Globus pallidus (tissue), 1 donor: ENCODE results near the gene KAZN.

ENCODE experiments used
- DNase-seq: peaks from one replicate; pipeline ENCODE4 v3.0.0-alpha.2; 2015; ENCODE audit warnings: low spot score

Gene KAZN

DNA sequence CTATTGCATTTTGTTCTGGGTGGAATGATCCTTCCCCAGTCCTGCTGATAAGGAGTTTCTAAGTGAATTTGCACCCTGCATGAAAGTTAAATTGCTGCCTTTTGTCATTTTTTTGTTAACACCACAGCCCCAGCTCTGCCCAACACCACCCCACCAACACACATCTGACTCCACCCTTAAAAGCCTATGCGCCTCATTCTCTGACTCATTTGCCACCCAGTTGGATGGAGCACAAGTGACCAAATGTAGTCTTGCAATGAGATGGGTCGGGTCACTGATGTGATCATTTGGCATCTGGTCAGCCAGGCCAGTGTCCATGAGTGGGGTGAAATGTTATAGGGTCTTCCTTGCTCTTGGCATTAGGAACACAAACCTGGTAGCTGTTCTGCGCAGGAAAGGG, 256.8 kb downstream of the KAZN start:
- DNase-seq = no peak

DNA sequence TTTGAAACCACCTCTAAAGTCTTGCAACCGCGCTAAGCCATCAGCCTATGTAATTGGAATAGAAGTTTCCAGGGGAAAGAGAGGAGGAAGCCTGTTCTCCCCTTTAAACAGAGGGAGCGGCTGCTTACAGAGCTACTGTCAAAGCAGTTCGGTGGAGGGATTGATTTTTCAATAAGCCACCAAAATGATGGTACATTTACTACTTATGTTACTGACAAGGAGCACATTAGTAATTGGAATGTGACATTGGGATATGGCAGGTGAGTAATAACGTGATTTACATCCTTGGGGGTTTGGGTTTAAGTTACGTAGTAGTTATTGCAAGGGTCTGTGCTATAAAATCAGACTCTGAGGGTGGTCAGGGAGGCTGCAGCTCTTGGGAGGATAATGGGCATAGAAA, 257.3 kb downstream of the KAZN start:
- no peak for DNase-seq

DNA sequence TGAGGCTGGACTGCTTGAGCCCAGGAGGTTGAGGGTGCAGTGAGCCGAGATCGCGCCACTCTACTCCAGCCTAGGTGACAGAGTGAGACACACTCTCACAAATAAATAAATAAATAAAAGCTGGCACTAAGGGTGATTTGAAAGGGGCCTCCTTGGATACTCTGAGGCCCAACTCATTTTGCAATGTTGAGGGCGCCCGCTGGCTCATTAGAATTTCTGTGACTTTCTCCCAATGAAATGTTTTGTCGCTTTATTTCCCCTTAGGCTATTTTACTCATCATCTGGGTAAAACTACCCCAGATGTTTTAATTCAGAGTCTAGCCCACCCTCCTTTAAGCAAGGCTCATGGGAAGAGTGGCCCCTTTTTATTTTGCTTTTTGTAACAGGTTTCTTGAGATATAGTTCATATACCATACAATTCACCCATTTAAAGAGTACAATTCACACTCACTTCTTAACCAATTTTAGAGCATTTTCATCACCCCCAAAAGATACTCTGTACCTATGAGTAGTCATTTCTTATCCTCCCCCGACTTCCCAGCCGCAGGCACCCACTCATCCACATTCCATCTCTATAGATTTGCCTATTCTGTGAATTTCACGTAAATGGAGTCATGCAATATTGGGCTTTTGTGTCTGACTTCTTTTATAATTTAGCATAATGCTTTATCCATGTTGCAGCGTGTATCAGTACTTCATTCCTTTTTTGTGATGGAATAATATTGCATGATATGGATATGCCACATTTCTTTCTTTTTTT, 259.1 kb downstream of the KAZN start:
- DNase-seq = no peak

DNA sequence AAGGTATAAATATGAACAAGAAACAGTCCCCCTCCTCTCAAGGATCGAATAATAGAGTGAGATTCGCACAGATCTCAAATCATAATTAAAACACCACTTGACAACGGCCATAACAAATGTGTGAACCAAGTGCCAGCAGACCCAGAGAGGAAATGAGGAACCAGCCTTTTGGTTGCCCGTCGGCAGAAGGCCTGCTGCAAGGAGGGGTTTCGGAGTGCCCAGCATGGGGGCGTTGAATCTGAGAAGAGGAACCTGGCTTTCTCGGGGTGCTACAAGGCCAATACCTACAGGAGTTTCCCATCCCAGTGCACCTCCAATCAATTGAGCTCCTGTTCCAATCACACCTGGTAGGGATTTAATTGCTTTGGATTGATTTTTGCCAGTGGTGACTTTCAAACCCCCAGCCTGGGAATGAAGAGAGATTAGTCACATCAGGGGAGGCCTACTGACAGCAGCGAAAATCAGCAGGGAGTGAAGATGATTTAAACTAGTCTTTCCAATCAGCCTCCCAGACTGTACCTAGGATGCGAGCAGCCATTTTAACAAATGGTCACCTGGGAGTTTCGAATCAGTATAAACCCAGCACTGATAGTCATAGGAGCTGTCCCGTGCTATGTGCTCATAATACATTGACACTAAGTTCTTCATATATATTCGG, 263.8 kb downstream of the KAZN start:
- DNase-seq = no peak

DNA sequence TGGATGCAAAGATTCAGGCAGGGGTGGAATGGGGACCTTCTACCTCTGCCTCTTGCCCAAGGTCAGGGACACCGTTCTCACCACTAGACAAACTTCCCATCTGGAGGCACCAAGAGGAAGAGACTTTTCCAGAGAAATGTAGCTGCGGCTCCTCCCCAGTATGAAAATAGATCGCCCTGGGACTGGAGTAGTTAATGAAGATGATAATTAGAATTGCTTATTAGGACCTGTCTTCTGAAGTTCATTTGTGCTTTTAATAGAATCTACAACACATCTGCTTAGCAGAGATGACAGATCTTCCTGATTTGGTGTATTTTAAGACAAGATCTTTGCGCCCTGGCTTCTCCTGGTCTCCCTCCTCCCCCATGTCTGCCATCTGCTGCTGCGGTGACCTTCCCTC, 266.6 kb downstream of the KAZN start:
- no peak for DNase-seq

DNA sequence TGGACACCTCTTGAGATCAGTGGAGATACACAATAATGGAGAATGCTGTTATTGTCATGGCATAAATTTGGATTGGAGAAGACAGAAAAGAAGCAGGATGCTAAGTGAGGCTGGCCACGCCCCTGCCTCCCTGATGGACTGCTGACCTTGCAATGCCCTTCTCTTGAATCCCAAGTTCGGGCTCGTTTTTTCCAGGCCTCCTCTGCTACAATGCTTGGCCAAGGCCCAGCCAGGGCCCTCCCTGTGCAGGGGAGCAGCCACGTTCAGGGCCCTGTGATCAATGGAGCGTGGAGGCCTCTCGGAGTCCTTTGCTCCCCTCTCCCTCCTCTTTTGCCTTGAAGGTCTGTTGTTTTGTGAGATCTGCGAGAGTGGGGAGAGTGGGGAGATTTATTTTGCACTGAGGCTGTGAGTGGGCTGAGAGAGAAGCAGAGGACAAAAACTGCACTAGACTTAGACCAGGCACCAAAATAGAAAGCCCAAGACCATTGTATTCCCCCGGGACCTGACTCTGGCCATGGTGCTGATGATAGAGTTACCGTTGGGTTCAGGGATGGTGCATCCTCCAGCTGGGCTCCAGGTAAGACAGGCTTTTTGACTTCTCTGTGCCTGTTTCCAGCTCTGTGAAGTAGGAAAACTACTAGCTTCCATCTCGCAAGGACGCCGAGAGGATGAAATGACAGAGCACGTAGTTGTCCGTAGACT, 268.6 kb downstream of the KAZN start:
- DNase-seq = no peak

DNA sequence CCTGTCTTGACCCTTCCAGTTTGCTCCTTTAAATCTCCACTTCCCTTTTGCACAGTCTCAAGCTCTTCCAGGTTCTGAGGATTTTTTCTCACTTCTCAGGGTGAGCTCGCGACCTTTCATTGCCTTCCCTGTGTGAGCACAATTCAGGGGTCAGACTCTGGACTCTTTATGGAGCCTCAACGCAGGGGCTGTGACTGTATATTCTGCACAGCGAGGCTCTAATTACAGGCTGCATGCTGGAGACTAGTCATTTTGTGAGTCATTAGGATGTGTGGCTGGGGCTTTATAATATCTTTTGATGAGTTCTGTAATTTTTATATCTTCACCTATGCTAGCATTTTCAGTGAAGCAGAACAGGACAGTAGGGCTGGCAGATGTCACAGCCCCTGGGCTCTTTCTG, 270.7 kb downstream of the KAZN start:
- DNase-seq = no peak

DNA sequence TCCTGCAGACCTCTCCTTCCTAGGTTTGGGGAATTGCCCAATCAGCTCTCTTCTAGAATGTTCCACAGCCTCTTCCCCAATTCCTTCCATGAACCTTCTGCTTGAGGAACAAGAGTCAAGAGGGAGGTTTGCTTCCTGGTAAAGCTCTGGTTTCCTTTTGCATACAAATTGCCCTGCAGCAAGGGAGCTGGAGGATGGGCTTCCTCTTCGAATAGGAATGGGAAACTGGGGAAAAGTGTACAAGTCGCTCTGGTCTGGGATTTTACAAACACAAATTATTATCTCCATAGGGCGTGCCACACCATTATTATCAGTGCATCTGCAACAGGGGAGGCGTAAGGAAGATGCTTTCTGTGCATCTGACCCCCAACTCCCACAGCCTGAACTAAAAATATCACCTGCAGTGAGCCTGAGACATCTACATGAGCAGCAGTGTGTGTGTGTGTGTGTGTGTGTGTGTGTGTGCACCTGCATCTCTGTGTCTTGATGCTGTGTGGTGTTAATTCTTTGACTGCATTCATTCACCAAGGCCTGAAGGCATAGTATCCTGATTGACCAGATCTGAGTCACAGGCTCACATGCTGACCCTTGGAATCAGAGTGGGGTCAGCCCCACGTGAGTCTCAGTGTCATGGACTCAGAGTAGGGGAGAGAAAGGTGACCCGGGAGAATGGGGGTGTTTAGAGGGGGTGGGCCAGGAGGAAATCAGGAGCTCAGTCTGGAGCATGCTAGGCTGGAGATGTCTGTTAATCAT, 272.9 kb downstream of the KAZN start:
- DNase-seq = no peak

DNA sequence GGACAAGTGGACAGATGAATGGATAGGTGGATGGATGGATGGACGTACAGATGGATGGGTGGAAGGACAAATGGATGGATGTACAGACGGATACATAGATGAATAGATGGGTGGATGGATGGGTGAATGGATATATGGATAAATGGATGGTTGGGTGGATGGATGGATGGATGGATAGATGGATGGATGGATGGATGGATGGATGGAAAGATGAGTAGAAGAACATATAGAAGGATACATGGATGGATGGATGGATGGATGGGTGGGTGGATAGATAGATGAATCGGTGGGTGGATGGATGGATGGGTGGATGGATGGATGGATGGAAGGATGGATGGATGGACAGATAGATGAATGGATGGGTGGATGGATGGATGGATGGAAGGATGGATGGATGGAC, 274.3 kb downstream of the KAZN start:
- DNase-seq = no peak

DNA sequence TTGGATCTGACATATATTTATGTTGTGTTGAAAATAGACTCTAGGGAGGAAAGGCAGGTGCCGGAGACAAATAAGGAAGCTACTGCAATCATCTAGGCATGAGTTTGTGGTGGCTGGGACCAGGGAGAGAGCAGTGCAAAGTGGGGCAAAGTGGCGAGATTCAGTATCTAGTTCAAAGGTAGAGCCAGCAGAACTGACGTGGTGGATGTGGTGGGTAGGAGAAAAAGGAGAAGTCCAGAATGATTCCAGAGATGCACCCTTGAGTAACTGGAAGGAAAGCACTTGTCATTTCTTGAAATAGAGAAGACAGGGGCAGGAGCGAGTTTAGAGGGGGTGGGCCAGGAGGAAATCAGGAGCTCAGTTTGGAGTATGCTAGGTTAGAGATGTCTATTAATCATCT, 275.2 kb downstream of the KAZN start:
- no peak for DNase-seq

DNA sequence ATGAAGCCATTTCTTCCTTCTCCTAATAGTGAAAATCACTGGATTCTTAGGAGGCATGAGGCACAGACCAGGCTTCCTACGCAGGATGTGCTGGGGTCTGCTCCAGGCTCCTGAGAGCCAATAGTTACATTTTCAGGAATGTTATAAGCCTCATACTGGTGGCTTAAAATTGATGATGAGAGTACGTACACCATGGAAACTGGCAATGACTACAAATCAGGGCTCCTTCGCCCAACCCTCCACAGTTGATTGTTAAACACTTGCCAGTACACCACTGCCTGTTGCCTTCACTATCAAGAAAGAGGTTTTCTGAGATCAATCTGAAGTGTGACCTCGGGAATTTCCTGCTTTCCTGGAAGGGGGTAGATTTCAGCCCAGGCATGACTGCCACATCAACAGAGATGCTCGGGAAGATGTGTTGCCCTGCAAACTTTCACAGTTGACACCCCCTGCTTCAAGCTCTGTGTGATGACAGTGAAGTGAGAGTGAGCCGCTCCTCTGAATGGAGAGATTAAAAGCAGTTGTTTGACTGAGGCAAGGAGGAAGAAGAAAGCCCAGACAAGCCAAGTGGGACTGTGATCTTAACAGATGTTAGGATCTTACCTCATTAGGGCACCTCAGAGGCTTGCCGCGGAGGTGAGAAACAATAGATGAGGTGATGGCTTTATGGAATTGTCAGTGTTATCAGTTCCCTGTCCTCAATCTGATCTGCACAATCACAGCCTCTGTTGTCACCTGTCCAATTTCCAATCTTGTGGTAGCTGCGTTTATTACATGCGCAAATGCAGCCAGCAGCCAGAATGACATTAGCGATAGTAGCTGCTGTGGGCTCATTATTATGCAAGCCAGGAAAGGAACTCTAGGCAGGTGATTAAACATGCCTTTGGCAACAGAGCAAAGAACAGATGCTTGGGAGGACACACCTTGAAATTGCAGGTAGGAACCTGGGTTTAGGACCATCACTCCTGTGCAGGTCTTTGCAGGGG, 277.3 kb downstream of the KAZN start:
- no peak for DNase-seq

DNA sequence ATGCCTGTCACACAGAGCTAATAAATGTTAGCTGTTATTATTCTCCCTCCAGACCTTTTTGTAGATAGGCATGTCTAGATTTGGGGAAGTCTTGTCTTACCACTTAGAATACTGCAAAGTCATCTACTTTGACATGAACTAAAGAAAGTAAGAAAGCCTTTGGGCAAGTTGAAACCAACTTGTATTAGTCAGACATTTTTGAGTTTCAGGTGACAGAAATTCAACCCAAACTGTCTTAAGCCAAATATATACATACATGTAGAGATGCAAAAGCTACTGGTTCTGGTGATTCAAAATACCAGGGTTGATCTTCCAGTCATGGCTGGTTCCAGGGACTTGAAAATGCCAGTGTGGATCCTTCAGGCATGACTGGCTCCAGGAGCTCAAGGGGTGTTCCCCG, 278.3 kb downstream of the KAZN start:
- no peak for DNase-seq

DNA sequence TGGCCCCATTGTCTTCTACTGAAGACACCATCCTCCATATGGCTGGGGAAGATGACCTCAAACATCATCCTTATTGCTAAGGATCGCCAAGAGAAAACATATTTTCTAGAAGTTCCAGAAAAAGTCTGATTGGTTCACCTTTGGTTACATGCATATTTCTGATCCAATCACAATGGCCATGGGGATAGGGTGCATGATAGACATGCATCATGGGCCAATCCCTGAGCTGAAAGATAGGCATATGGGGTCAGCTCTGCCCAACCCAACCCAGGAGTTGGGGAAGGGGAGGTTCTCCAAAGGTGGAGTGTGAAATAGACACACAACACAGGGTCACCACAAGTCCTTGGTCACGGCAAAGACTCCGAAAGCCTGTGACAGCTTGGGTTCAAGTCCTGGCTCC, 278.7 kb downstream of the KAZN start:
- DNase-seq = no peak

DNA sequence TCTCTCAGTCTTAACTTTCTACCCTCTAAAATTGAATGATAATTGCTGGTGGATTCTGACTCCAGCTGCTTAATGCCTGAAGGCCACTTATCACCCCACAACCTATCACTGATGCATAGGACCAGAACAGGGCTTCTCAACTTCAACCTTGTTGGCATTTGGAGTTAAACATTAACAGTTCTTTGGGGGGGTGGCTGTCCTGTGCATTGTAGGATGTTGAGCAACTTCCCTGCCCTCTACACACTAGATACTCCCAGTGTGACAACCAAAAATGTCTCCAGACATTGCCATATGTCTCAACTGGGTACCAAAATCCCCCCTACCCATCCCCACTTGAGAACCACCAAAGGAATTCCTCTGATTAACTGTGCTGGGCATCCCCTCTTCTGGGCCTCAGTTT, 279.6 kb downstream of the KAZN start:
- no peak for DNase-seq

DNA sequence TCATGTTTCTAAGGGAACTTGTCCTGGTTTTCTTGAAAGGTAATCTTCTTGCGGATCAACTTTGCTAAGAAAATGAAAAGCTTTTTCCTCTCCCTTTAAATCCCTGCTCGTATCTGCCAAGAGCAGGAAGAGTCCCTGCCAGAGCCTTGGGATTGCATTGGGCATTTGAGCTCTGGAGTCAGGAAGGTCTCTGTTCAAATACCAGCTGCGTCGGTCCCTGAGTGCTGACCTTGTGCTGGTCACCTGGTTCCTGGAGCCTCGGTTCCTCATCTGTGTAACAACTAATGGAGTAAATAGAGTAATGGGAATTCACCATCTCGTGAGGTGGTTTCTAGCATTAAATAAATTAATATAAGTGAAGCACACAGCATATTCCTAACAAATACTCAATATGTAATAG, 280.5 kb downstream of the KAZN start:
- DNase-seq = no peak

DNA sequence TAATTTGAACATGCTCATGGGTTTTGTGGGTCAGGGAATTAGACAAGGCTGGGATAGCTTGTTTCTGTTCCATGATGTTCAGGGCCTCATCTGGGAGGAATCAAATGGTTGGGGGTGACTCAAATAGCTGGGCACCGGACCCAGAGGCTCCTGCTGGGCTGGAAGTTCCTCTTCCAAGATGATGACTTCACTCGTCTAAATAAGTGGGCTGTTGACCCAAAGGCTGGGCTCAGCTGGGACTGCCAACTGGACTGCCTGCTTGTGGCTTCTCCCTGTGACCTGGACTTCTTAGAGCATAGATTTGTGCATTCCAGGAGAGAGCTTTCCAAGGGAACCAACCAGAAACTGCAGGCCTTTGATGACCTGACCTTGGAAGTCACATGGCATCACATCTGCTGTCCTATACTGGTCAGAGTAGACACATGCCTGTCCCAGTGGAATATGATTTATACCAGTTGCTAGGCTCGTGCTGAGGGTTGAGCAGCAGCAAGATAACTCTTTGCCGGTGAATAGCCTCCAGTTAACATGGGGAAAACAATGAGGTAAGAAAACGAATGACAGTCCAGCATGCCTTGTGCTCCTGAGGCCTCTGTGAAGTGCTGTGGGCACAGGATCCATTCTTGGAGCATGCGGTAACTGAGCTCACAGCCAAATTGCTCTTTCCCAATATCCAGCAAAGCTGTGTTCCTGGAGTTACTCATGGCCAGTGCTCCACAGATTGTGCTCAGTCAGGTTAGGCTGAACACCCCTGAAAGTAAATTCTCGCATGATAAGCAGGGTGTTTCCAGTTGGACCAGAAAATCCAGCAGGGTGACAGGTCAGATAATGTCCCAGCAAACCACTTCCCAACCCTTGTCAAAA, 282.2 kb downstream of the KAZN start:
- DNase-seq = no peak

DNA sequence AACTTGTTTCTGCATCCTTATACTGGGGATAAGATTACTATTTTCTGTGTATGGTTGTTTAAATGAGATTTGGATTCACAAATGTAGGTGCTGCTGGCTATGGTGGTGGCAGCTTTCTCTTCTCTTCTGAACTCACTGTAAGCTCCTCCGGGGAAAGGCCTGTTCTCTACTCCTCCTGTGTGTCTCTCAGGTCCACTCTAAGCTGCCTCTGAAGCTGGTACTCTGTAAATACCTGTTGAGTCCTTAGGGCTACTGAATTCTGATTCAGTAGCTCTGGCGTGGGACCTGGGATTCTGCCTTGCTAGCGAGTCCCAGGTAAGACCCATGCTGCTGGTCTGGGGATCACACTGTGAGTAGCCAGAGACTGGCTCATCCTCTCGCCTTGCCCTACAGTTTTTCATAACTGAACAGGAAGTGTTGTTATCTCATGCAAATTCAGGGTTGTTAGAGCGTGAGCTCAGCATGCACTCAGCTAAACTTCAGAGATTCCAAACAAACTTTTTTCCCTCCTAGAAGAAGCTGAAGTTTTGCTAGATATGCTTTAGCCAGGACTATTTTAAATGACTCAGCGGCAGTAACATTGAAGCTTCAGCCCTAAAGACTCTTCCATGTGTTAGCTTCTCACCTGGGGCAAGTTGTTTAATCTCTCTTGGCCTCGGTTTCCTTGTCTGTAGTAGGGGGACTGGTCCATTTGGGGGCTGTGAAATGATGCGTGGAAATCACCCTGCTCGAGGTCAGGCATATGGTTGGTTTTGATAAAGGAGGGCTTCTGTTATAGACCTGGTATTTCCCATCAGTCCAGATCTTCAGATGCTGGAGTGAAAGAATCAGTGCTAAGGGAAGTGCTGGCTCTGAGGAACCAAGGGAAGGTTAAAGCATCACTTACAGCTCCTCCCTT, 283.5 kb downstream of the KAZN start:
- DNase-seq = no peak

DNA sequence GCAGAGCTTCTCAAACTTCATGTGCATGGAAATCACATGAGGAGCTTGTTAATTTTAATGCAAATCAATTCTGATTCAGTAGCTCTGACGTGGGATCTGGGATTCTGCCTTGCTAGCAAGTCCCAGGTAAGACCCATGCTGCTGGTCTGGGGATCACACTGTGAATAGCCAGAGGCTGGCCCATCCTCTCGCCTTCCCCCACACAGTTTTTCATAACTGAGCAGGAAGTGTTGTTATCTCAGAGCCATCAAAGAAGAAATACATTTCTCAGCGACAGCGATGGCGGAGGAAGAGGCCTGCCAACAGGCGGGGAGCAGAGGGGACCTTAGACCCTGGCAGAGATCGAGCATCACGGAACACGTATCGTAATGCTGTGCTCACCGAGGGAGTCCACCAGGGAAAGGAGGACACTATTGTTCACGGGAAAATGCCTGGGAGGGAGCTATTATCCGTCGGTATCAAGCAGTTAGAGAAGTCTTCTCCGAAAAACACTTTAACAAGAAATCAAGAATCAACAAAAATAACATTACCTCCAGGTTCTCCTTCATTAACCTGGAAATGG, 286.2 kb downstream of the KAZN start:
- DNase-seq = no peak

DNA sequence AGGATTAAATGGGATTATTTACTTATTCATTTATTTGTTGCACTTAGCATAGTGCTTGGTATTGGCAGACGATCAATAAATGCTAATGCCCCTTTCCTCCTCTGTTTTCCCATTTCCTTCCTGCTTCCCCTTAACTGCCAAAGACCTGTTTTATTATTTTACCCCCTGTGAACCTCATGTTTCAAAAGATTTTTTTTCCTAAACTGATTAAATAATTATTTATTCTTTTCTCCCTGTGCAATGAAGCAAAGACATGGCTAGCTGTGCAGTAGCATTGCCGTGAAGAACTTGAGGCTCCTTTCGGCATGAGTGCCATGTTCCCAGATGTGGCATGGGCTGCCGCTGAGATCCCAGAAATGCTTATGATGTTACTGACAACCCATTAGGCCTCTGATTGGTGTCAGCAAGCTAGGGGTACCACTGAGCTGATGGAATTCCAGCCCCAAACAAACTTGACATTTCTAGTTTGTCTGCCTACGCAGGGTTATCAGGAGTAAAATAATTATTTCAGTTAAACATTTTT, 288.6 kb downstream of the KAZN start:
- DNase-seq = no peak
